ENCODE measurements around the gene NINL. TPM values are rescaled to one million over a fixed set of nuclear protein-coding genes. Genes with fewer than 3 reads are reported as not detected.
"Not testable (repeated sequence)": the region's sequence is repeated elsewhere in the genome, so short reads cannot be mapped to it uniquely, and the experiment has no call there.

Gene NINL
- 1 to 10 TPM; 4.2 to 7.4 TPM for total RNA-seq
- long read RNA-seq, donor 1, partial matches to known transcripts: 0 of 2 reads
- long read RNA-seq, donor 1, other reads (novel, unspliced or antisense): 2 of 2 reads
- long read RNA-seq, donor 2, partial matches to known transcripts: 2 of 3 reads
- long read RNA-seq, donor 2, other reads (novel, unspliced or antisense): 1 of 3 reads

DNA sequence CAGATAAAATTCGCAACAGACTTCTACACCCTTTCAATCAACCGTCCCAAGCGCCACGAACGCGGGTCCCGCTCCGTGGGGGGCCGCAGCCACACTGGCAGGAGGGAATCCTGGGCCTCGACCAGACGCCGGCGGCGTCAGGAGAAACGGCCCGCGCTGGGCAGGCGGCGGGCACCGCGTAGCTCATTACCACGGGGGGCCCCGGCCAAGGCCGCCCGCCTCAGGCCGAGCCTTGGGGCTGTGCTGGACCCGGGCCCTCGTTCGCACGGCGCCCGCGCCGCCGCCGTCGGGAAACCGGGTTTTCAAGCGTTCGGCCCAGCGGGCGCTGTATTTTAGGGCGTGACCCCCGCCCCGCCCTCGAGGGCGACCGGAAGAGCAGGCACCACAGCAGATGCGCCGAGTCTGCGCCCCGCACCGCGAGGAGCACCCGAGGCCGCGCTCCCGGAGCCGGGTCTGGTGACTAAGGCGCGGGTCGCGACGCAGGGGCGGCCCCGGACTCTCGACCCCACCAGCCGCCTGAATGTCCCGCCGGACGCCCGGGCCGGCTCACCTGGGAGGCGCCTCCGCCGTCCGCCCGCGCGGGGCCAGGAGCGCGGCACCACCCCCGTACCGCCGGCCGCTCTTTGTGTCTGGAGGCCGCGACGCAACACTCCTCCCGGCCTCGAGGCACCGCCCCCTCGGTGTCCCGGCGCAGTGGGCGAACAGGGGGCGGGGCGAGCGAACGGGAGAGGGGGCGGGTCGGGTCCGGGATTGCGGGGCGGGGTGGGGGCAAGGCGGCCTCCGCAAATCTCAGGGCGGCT lies at the start of gene NINL:
Gene NINL (minus strand): TSS at position 627 of the 800 bp plus-strand sequence. CDS start 58,944 bp downstream, outside the sequence.
- intact Hi-C loops (cut with DNase I): no loop called here
- DNase-seq (ENCODE audit: low spot score): no peak

DNA sequence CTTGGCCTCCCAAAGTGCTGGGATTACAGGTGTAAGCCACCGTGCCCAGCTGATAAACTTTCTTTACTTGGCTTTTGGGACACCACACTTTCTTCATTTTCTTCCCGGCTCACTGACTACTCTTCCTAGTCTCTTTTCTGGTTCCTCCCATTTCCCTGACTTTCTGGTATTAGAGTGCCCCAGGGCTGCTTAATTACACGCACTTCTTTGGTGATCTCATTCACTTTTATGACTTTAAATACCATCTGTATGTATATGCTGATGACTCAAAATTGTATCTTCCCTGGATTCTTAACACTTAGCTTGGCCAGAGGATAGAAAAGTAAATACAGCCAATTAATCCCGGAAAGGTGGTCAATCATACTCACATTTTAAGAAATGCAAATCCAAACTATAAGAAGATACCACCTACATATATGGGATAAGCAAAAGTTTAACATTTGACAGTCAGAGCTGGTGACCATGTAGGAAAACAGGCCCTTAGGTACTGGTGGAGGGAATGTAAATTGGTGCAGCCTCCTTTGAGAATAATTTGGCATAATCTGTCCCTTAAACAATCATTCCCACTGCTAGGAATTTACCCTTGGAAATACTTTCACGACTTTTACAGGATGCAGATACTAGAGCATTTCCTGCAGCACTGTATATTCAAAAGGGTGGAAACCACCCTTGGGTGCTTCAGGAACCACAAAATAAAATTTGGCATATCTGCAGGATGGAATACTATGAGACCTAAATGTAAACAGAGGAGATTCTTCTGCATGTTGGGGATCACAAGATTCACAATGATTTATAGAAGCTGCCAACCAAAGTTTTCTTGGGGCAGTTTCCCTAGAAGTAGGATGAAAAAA lies 47.8 kb upstream of the NINL start:
- no peak for DNase-seq (ENCODE audit: low spot score)
- intact Hi-C loops (cut with DNase I): no loop called here

DNA sequence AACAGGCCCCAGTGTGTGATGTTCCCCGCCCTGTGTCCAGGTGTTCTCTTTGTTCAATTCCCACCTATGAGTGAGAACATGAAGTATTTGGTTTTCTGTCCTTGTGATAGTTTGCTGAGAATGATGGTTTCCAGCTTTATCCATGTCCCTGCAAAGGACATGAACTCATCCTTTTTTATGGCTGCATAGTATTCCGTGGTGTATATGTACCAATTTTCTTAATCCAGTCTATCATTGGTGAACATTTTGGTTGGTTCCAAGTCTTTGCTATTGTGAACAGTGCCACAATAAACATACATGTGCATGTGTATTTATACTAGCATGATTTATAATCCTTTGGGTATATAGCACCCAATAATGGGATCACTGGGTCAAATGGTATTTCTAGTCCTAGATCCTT lies 45.3 kb upstream of the NINL start:
- intact Hi-C loops (cut with DNase I); DNase-seq (ENCODE audit: low spot score): not testable (repeated sequence)

DNA sequence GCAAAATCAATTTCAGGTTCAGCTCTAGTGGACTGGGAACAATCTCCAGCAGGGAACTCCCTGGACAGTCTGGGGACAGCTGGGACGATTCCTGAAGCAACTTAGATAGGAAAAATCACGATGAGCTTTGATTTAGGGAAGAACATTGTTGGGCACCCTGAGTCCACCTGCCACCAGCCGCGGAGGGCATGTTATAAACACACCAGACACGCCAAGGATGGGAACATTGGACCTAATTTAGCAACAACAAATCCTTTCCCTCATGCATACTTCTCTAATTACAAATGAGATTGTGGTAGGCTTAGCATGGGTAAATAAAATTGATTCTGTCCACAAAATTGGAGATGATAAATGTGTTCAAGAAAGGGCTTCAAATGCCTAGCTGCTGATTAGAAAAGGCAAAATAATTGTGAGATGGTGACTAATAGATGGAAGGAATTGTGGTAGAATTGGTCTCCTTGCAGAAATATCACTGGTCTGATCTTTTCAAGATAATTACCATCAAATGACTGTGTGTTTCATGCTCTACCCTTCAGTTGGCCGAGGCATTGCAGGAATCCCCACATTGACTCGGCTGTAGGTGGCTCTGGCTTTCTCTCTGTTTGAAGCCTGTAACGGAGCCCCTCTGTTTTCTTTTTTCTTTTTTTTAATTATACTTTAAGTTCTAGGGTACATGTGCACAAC lies 44.6 kb upstream of the NINL start:
- intact Hi-C loops (cut with DNase I): no loop called here
- no peak for DNase-seq (ENCODE audit: low spot score)

DNA sequence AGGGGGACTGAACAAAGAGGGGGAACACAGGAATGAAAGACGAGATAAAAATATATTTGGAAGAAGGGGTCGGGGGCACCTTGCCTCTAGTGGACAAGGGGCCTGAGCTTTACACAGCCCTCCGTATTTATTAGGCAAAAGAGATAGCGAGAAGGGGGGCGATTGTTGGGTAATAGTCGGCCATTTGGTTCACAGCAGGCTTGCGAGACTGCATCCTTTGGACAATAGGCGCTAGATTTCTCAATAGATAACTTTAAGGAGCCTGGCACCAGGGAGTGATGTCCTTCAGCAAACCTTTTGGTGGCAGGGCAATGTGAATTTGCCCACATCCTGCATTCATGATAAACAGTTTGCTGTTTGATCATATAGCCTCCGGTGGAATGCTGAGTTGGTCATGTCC lies 41.4 kb upstream of the NINL start:
- DNase-seq (ENCODE audit: low spot score): no peak
- intact Hi-C loops (cut with DNase I): no loop called here

DNA sequence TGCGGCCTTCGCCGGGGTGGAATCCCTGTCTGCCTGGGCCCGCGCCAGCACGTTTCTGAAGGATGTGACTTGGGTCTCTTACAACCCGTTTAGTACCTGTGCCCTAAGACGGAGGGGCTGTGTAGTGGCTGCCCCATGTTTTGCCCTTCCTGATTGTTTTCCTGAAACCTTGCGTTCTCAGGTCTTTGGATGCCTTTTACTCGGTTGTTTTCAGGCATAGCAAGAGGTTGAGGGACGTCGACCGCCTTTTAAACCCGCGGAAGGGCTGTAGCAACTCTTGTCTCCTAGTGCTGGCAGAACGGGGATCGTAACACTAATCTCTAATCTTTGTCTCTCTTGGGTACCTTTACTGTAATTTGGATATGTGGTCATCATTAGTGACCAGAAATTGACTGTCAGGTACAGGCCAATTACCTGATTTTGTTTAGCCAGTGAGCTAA lies 39.2 kb upstream of the NINL start:
- no peak for DNase-seq (ENCODE audit: low spot score)
- intact Hi-C loops (cut with DNase I): no loop called here

DNA sequence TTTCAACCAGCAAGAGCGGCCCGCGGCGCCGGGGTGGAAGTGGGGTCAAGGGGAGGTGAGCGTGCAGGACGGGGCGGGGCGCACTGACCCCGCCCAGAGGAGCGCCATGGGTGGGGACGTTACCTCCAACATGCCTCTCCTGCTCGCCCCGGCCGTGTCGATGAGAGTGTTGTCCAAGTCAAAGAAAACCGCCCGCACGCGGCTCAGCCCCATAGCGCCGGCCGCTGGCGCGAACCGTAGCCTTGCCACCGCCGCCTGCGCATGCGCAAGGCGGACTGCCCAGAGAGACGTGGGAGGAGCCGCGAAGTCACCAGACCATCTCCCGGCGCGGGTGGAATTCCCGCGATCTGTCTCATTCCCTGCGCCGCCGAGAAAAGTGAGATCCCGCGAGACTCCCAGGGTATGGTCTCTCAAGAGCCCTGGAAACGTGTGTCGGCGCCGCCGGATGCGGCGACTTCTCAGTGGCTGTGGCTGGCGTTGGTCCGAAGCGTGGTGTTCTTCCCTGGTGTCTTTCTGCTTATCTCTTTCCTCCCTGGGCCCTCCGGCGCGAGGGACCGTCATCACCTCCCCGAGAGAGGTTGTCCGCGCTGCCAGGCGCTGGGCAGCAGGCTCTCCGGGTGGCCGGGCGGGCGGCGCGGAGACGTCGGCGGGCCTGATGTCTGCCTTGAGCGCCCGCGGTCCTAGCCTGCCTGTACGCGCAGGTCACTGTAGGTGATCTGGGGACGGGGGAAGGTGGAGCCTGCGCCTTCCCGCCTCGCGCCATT lies 38.6 kb upstream of the NINL start, which contains the start of gene NANP:
Gene NANP (minus strand): TSS at position 279 of the 764 bp plus-strand sequence. CDS start 66 bp downstream, at position 213.
- peak; percentile 99 for DNase-seq (ENCODE audit: low spot score)
- intact Hi-C loops (cut with DNase I): no loop called here

DNA sequence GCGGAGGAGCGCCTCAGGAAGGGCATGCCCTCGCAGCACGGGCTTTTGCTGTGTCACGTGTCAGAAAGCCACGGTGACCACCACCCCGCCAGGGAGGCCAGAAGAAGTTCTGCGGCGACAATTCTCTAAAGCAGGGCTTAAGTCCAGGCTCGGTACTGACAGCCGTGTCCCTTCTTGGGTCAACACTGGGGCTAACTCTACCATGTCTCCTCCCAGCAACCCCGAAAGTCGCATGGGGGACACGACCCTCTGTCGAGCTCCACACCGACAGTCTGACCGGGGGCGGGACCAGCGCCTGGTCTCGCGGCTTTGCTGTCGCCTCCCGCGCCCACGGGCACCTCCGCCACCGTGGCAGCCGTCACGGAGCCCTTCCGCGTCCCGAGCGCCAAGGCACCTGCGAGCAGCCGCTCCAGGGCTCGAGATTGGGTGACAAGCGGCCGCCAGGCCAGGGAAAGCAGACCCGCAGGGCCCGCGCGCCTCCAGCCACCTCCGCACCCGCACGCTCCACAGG lies 37.9 kb upstream of the NINL start:
- peak; percentile 82 for DNase-seq (ENCODE audit: low spot score)
- intact Hi-C loops (cut with DNase I): no loop called here

DNA sequence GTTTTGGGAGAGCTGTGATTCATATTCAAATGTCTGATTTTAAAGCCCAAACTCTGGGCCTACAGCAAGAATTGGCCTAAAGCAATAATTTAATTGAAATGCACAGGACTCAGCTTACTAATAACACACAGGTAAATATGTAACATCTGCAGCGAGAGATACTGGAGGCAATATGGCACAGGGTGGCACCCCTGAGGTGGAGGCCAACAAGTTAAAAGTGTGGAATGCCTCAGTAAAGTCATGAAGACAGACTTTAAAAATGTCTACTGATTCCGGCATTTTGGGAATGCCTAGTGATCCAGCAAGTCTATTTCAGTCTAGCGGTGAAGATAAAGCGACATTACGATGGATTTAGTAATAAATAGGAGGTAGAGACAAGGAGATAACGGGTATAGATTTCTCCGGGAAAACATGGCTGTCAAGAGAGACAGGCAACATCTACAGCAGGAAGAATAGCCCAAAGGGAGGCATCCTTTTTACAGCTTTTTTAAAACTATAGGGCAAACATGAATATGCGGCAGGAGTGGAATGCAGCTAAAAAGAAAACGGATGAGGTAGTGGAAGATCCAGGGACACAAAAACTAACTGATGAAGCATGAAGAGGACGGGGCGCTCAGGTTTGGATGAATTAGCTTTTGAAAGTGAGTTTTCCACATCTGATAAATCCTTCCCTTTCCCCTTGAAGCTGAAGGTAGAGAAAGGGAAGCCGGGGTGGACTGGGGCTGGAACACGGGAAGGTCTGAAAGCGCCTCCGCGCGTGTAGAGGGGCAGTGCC lies 37.3 kb upstream of the NINL start:
- DNase-seq (ENCODE audit: low spot score): no peak
- intact Hi-C loops (cut with DNase I): no loop called here

DNA sequence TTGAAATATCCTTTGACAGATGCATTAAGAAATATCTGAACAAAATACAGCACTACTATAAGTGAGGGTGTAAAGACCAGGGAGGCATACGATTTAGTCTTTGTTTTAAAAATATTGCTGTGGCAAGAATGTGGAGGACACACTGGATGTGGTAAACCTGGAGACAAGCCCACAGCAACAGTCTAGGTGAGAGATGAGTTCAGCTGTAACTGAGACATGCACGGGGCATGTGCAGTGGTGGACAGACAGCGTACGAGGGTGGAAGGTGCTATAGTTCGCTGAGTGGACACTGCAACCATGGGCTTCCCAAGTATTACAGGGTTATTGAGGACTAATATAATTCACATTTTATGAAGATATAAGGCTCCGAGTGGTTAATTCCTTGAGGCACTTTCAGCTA lies 36.7 kb upstream of the NINL start:
- DNase-seq (ENCODE audit: low spot score): no peak
- intact Hi-C loops (cut with DNase I): no loop called here

DNA sequence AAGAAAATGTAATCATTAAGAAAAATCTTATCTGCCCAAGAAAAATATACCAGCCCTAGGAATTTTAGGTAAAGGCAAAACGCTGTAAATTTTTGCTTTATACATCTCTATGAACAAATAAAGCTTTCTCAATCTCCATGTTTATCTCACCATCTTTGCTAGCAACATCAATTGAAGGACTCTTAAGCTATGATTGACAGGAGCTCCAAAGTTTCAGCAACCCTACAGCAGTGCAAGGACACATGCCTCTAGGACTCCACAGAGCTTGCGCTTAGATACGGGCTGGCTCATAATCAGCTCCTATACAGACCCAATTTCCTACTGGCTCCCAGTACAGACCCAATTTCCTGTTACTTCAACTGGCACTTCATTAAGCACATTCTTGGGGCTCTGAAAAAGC lies 34.2 kb upstream of the NINL start:
- intact Hi-C loops (cut with DNase I): no loop called here
- no peak for DNase-seq (ENCODE audit: low spot score)

DNA sequence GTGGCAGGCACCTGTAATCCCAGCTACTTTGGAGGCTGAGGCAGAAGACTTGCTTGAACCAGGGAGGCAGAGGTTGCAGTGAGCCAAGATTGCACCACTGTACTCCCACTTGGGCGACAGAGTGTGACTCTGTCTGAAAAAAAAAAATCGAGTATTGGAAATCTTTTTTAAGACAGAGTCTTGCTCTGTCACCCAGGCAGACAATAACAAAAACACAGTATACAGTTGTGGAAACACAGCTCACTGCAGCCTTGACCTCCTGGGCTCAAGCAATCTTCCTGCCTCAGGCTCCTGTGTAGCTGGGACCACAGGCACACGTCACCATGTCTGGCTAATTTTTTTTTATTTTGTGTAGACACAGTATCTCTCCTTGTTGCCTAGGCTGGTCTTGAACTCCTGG lies 23.4 kb upstream of the NINL start:
- DNase-seq (ENCODE audit: low spot score): no peak
- intact Hi-C loops (cut with DNase I): no loop called here

DNA sequence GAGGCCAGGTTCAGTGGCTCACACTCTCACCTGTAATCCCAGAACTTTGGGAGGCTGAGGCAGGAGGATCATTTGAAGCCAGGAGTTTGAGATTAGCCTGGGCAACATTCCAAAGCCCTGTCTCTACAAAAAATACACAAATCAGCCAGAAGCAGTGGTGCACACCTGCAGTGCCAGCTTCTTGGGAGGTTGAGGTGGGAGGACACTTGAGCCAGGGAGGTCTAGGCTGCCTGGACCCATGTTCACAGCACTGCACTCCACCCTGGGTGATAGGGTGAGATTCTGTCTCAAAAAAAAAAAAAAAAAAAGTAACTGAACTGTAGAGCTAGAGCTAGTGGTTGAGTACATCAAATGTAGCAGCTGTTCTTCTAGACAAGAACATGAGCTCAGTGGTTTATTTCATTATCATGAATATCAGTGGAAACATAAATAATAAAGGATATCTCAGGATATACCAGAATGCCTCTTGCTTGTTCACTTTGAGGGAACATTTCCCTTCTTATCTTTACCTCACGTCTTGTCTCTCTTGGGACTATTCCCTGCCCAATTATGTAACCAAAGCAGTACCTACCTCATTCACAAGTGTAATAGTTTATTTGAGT lies 20.9 kb upstream of the NINL start:
- DNase-seq (ENCODE audit: low spot score): no peak
- intact Hi-C loops (cut with DNase I): no loop called here

DNA sequence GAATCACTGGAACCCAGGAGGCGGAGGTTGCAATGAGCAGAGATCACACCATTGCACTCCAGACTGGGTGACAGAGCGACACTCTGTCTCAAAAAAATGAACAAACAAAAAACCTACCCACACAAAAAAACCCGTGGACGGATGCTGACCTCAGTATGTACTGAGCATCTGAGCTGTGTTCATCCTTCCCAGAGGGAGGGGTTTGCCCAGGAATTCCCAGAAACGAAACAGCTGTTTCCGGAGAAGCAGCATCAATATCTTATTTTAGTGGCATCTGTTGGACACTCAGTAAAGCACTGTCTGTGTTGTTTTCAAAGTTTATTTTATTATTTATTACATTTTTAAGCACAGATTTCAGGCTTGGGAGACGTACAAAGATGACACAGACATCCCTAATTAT lies 19.8 kb upstream of the NINL start:
- intact Hi-C loops (cut with DNase I): no loop called here
- no peak for DNase-seq (ENCODE audit: low spot score)

DNA sequence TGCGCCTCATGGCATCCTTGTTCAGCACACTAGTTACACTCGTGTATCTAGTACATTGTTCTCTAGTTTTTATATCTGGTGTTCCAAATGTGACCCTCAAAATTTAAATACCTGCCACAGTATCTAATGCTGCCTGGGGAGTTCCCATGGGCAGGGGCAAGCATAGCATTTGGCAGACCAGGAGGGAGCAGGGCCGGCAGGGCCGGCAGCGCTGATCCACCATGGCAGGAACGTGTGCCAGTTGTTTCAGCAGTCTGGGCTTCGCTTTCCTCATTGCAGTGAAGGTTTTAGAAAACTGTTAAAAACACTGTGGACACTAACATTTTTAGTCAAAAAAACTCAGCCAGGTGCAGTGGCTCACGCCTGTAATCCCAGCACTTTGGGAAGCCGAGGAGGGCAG lies 19.3 kb upstream of the NINL start:
- intact Hi-C loops (cut with DNase I): no loop called here
- no peak for DNase-seq (ENCODE audit: low spot score)

DNA sequence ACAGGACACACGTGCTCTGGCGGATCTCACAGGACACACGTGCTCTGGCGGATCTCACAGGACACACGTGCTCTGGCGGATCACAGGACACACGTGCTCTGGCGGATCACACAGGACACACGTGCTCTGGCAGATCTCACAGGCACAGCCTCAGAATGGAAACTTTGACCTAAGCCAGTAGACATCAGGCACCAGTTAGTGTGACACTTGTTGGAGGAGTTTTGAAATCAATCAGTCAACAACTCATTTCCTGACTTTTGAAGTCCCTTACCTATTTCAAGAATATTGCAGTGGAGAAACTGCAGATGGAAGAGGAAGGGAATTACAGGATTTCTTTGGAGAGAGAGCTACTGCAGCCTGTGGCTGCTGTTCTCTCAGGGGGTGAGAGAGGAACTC lies 17.6 kb upstream of the NINL start:
- DNase-seq (ENCODE audit: low spot score); intact Hi-C loops (cut with DNase I): not testable (repeated sequence)

DNA sequence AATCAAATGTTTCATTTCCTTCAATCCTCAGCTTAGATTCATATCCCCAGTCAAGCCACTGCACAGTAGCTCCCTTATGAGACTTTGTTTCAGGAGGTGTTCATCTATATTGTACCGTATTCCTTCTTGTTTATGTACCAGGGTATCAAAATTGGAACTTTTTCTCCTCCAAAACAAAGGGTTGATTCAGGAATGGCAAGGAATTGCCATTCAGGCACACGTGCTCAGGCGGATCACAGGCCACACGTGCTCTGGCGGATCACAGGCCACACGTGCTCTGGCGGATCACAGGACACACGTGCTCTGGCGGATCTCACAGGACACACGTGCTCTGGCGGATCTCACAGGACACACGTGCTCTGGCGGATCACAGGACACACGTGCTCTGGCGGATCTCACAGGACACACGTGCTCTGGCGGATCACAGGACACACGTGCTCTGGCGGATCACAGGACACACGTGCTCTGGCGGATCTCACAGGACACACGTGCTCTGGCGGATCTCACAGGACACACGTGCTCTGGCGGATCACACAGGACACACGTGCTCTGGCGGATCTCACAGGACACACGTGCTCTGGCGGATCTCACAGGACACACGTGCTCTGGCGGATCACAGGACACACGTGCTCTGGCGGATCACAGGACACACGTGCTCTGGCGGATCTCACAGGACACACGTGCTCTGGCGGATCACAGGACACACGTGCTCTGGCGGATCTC lies 17.0 kb upstream of the NINL start:
- DNase-seq (ENCODE audit: low spot score); intact Hi-C loops (cut with DNase I): not testable (repeated sequence)
